ENCODE data around the gene GYS2.

The GYS2 gene

GRCh38 chr12:21553329-21553675 is 51.3 kb downstream of the GYS2 start:
- no peak for DNase-seq (ENCODE audit: low spot score)
- no peak for TF ChIP-seq CTCF (IDR thresholded peaks at IDR 0.05)
- Histone ChIP-seq H3K27ac (no peak overlapping the region), H3K4me3 (no peak overlapping the region)

GRCh38 chr12:21552635-21553328 is 51.9 kb downstream of the GYS2 start:
- Histone ChIP-seq H3K27ac (no peak overlapping the region), H3K4me3 (no peak overlapping the region)
- TF ChIP-seq CTCF (IDR thresholded peaks at IDR 0.05) = no peak
- DNase-seq (ENCODE audit: low spot score) = no peak

- Histone ChIP-seq H3K4me3 (no peak overlapping the region), H3K27ac (peak overlapping the region in 1 of 2 donors; percentile 66)
- TF ChIP-seq CTCF (IDR thresholded peaks at IDR 0.05) = no peak
- no peak for DNase-seq (ENCODE audit: low spot score)
These were observed 52.7 kb downstream of the GYS2 start for GRCh38 chr12:21551841-21552465.

GRCh38 chr12:21547437-21547836 is 57.2 kb downstream of the GYS2 start:
- no peak overlapping the region for H3K4me3 ChIP-seq
- no peak for TF ChIP-seq CTCF (IDR thresholded peaks at IDR 0.05)
- no peak overlapping the region for H3K27ac ChIP-seq
- no peak for DNase-seq (ENCODE audit: low spot score)

GRCh38 chr12:21546716-21547115 is 57.9 kb downstream of the GYS2 start:
- no peak for TF ChIP-seq CTCF (IDR thresholded peaks at IDR 0.05)
- Histone ChIP-seq H3K27ac (no peak overlapping the region), H3K4me3 (no peak overlapping the region)
- no peak for DNase-seq (ENCODE audit: low spot score)

GRCh38 chr12:21545557-21545956 is 59.1 kb downstream of the GYS2 start:
- no peak for TF ChIP-seq CTCF (IDR thresholded peaks at IDR 0.05)
- H3K4me3 ChIP-seq = no peak overlapping the region
- no peak overlapping the region for H3K27ac ChIP-seq
- no peak for DNase-seq (ENCODE audit: low spot score)

GRCh38 chr12:21543151-21543550 is 61.5 kb downstream of the GYS2 start:
- Histone ChIP-seq H3K27ac (no peak overlapping the region), H3K4me3 (no peak overlapping the region)
- no peak for DNase-seq (ENCODE audit: low spot score)
- no peak for TF ChIP-seq CTCF (IDR thresholded peaks at IDR 0.05)

Measured in coronary artery (tissue), 2 donors.